NT2/D1 (cell line): ENCODE results near the gene MED25.

Experiments used
- DNase-seq: peaks from one replicate; pipeline ENCODE4 v3.0.0-alpha.2; 2011; ENCODE audit warnings: low read depth, low spot score
- H3K27me3 ChIP-seq: 2 replicates; pipeline ENCODE4 v1.6.0; 2011; ENCODE audit warnings: mild to moderate bottlenecking; ENCODE audit not compliant: insufficient read length, insufficient read depth
- H3K36me3 ChIP-seq: 2 replicates; pipeline ENCODE4 v1.6.1; 2011; ENCODE audit warnings: mild to moderate bottlenecking, low read length, mixed read lengths; ENCODE audit not compliant: insufficient read depth, insufficient read length
- H3K4me1 ChIP-seq: 2 replicates; pipeline ENCODE4 v1.5.1; 2011; ENCODE audit not compliant: insufficient read depth, insufficient read length
- H3K4me3 ChIP-seq: 2 replicates; pipeline ENCODE4 v1.5.1; 2011; ENCODE audit warnings: low read depth; ENCODE audit not compliant: insufficient read length
- H3K9ac ChIP-seq: 2 replicates; pipeline ENCODE4 v1.6.0; 2011; ENCODE audit warnings: low read depth; ENCODE audit not compliant: insufficient read length
- H3K9me3 ChIP-seq: 2 replicates; pipeline ENCODE4 v1.5.1; 2011; ENCODE audit warnings: mild to moderate bottlenecking, low read length; ENCODE audit not compliant: insufficient read depth
- SUZ12 ChIP-seq: IDR thresholded peaks from 2 replicates; pipeline ENCODE4 v1.6.1; 2011; ENCODE audit not compliant: insufficient read length, insufficient read depth; ENCODE audit errors: extremely low read depth
- YY1 ChIP-seq: IDR thresholded peaks from 2 replicates; pipeline ENCODE4 v1.6.1; 2011; ENCODE audit not compliant: insufficient read length, insufficient read depth
- ZNF274 ChIP-seq: IDR thresholded peaks from 2 replicates; pipeline ENCODE4 v1.6.1; 2011; ENCODE audit warnings: mild to moderate bottlenecking, low read depth, low read length

MED25 gene

DNA sequence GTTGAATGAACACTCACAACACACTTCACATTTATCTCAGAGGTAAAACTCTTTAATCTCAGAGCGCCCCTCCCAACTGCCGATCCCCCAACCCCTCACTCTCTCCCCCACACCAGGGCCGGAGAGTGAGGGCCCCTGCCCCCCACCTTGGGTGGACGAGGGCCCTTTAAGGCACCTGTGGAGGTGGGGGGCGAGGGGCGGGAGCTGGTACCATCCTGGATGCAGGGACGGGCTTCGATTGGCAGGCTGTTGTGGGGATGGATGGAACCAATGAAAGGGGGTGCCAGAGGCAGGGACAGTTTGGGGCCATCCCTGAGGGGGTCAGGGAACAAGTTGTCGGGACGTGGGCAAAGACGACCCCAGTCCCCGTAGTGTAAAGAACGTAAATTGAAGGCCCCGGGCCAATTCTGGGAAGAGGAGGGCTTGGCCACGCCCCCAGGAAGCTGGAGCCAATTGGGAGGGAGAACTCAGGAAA is 51.0 kb downstream of the MED25 start:
- TF ChIP-seq SUZ12 (no peak), YY1 (no peak), ZNF274 (no peak)
- peak overlapping the region; percentile 26 for H3K4me3 ChIP-seq
- no peak for DNase-seq
- peak overlapping the region; percentile 42 for H3K9ac ChIP-seq
- peaks cover 20% of the 10 kb centered on the region for H3K4me1 ChIP-seq
- no peaks in the 10 kb centered on the region for H3K27me3 ChIP-seq
- H3K36me3 ChIP-seq: peaks cover 54% of the 10 kb centered on the region
- no peaks in the 10 kb centered on the region for H3K9me3 ChIP-seq

DNA sequence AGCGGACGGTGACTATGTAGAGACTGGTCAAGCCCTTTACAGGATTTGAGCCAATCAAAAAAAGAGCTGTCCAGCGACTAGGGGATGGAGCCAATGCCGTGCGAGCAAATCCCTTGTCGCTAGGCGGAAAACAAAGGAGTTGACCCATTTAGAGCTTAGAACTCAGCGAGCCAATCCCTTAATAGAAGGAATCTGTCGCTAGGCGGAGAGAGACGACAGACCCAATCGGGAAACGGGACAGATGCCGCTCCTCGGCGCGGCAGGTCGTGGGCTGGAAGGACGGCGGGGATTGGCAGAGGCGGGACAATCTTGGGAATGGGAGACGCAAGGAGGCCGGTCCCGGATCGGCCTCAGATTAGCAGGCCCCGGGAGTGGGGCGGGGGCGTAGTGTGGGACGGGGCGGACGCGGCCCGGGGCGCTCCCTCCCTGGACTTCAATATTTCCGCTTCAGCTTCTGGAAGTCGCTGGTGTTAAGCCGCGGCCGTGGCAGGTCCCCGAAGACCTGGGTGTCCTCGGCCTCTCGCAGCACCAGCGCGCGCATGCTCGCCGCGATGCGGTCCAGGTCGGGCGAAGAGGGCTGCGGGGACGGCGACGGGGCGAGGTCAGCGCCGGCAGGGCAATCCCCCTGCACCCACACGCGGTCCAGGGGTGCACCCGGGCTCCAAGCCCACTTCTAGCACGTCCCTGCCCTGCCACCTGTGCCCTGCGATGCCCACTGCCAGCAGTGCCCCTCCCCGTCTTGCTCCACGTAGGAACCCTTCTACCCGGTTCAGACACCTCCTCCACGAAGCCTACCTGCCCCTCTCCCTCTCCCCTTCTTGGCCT is 51.6 kb downstream of the MED25 start:
- peak; percentile 96 for DNase-seq
- no peak for TF ChIP-seq SUZ12
- TF ChIP-seq ZNF274: no peak
- TF ChIP-seq YY1: no peak
- H3K9ac ChIP-seq: peak overlapping the region; percentile 90
- no peaks in the 10 kb centered on the region for H3K9me3 ChIP-seq
- no peaks in the 10 kb centered on the region for H3K27me3 ChIP-seq
- H3K4me3 ChIP-seq: peak overlapping the region; percentile 39
- peaks cover 54% of the 10 kb centered on the region for H3K36me3 ChIP-seq
- H3K4me1 ChIP-seq: peaks cover 18% of the 10 kb centered on the region

DNA sequence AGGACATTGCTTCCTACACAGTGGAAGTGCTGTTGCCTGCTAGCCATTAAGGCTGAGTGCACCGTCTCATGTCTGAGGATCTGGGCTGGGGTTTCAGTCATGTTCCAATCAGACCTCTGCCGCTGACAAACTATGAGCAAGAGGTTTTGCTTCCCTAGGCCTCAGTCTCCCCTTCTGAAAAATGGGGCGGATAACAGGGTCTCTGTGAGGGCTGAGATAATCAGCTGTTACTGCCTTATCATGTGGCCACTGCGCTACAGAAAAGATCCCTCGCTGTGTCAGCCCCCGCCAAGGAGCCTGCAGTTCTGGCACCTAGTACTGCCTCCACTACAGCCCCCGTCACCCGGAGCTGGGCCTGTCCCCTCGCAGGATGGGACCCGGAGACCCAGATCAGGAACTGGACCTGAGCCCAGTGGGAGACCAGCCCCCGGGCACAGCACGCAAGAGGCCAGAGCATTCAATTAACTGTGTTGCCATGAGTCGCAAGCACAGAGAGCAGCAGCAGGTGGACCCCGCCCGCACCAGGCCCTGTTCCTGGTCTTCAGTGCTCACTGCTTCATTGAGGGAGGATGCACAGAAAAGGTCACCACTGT is 52.3 kb downstream of the MED25 start:
- Histone ChIP-seq H3K27me3 (no peaks in the 10 kb centered on the region), H3K4me3 (peak overlapping the region; percentile 39), H3K36me3 (peaks cover 56% of the 10 kb centered on the region), H3K9ac (peak overlapping the region; percentile 90), H3K4me1 (peaks cover 20% of the 10 kb centered on the region), H3K9me3 (no peaks in the 10 kb centered on the region)
- TF ChIP-seq YY1 (no peak), ZNF274 (no peak), SUZ12 (no peak)
- DNase-seq: no peak

DNA sequence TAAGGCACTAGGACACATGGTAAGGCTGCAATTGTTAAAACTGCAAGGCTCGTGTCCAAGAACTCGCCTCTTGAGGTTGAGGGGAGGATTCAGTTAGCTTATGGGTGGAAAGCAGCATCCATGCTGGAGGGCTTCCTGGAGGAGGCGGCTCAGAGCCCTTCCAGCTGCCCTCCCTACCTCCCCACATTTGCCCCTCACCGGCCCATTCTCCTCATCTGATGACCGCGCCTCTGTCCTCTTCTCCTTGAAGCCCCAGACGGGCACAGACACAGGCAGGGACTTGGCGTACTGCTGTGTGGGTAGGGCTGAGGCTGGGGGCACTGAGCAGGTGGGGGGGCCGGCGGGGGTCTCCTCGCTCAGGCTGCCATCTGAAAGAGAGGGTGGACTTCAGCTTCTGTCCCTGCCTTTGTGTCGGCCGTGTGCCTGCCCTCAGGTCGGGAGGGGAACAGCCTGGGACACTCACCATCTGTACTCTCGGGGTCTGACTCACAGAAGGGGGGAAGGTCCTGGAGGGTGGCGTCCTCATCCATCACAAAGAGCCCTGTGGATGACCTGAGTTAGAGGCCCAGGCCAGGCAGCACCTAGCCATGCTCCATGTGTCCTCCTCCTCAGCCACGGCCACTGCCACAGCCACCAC is 53.4 kb downstream of the MED25 start:
- no peak for TF ChIP-seq YY1
- TF ChIP-seq SUZ12: no peak
- no peak for TF ChIP-seq ZNF274
- no peak overlapping the region for H3K9ac ChIP-seq
- H3K27me3 ChIP-seq: no peaks in the 10 kb centered on the region
- H3K4me1 ChIP-seq: peaks cover 18% of the 10 kb centered on the region
- no peak for DNase-seq
- no peaks in the 10 kb centered on the region for H3K9me3 ChIP-seq
- peaks cover 53% of the 10 kb centered on the region for H3K36me3 ChIP-seq
- no peak overlapping the region for H3K4me3 ChIP-seq

DNA sequence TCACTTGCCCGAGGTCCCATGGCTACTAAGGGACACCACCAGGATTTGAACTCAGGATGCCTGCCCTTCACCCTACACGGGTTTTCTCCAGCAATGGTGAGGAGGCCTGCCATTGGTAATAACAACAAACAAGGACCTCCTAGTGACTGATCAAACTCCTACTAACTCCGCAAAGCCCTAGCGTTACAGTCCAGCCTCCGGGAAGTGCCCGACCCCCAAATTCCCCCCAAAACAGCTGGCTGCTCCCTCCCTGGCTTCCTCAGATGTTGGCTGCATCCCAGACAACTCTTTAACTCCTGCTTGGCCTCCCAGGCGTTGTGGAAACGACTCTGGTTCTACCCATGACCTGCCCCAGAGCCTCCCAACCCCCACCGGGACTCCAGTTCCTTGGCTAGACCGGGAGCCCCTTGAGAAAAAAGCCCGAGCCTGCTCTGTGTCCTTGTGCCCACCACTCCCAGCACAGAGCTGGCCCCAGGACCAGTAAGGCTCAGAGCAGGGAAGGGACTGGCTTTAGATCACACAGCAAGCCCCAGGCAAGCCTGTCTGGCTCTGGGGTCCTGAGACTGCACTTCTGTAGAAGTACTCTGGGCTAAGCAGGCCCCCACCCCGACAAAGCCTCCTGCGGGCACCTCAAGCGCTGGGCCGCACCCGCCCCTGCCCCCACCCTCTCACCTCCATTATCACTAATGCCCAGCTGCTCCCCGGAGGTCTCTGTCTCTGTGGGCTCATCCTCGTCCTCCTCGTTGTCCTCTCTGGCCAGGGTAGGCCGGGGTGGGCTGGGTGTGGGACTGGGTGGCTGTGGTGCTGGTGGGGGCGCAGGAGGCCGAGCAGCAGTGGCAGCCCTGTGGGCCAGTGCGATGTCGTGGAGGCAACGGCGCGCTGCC is 54.4 kb downstream of the MED25 start:
- Histone ChIP-seq H3K4me1 (peaks cover 18% of the 10 kb centered on the region), H3K9ac (peak overlapping the region; percentile 10), H3K36me3 (peaks cover 51% of the 10 kb centered on the region), H3K27me3 (no peaks in the 10 kb centered on the region), H3K9me3 (no peaks in the 10 kb centered on the region), H3K4me3 (no peak overlapping the region)
- DNase-seq: no peak
- no peak for TF ChIP-seq YY1
- no peak for TF ChIP-seq ZNF274
- TF ChIP-seq SUZ12: no peak

DNA sequence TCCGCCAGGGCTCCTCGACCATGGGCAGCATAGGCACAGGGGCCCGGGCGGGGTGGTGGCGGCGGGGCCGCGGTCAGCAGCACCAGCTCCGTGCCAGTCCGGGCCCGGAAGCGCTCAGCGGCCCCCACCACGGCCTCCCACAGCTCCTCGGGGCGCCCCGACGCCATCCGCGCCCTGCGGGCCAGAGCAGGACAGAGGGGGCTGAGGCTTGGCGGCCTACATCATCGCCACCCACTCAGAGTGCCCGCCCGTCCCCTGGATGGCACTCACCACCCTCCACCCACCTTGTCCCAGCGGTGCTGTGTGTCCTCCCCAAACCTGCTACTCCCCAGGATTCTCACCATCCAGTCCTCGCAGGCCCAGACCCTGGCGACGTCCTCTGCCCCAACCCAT is 55.0 kb downstream of the MED25 start:
- Histone ChIP-seq H3K4me3 (no peak overlapping the region), H3K36me3 (peaks cover 51% of the 10 kb centered on the region), H3K4me1 (peaks cover 18% of the 10 kb centered on the region), H3K9me3 (no peaks in the 10 kb centered on the region), H3K9ac (peak overlapping the region; percentile 10), H3K27me3 (no peaks in the 10 kb centered on the region)
- no peak for DNase-seq
- no peak for TF ChIP-seq ZNF274
- no peak for TF ChIP-seq YY1
- no peak for TF ChIP-seq SUZ12
